Activated naive CD8-positive, alpha-beta T cell treated with anti-CD3 and anti-CD28 coated beads, Interleukin-2, amount 50 U/mL, for 16 hours (primary cell): ENCODE data around the gene SYT4.
"Not testable (repeated sequence)": the region's sequence is repeated elsewhere in the genome, so short reads cannot be mapped to it uniquely, and the experiment has no call there.

Source experiments
- DNase-seq: peaks from one replicate; pipeline ENCODE4 v3.0.0-alpha.2; 2020; ENCODE audit warnings: low read depth, low spot score

SYT4 gene

DNA sequence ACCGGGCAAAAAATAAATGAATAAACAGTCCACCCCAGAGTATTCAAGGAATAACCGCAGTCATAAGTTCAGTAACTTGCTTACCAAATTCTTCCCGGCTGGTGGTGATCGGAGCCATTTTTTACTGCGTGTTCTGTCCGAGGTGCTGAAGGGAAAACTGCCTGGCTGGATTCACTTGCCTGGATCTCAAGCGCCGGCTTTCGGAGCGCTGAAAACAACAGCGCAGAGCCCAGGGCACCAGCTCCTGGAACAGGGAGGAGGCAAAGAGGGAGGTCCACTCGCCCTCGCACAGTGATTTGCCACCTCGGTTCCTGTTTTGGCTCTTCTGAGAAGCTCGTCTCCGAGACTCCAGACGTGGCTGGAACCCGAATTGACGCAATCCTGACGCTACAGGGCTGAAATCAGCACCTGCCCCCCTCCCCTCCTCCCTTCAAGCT is at the start of gene SYT4:
Gene SYT4, minus strand, starts transcription at position 327 of the 437 bp plus-strand sequence. Its CDS starts 209 bp downstream, at position 118.
- no peak for DNase-seq

GRCh38 chr18:43322132-43322531 is 44.8 kb upstream of the SYT4 start:
- DNase-seq, result no peak

GRCh38 chr18:43314941-43315340 is 37.7 kb upstream of the SYT4 start:
- DNase-seq, result no peak

DNA sequence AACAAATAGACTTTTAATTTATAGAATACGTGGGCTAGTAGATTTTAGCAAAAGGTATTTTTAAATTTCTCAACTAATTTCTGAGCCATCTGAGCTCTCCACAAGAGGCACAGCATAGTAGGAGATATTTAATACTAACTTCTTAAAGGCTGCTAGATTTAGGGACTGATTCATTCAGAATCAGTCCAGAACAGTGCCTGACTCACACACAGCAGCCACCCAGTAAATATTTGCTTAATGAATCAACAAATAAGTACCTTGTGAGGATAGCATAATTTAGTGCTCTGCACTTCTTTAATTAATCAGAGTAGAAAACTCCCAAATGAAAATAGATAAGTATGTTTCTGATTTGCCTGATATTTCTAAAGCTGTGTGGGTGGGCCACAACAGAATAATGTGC is 35.6 kb upstream of the SYT4 start:
- no peak for DNase-seq

GRCh38 chr18:43310239-43310638 is 32.9 kb upstream of the SYT4 start:
- DNase-seq, result no peak

GRCh38 chr18:43303376-43303775 is 26.1 kb upstream of the SYT4 start:
- no peak for DNase-seq

DNA sequence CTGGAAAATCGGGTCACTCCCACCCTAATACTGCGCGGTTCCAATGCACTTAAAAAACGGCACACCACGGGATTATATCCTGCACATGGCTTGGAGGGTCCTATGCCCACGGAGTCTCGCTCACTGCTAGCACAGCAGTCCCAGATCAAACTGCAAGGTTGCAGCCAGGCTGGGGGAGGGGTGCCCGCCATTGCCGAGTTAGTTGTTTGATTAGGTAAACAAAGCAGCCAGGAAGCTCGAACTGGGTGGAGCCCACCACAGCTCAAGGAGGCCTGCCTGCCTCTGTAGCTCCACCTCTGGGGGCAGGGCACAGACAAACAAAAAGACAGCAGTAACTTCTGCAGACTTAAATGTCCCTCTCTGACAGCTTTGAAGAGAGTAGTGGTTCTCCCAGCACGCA is 8.9 kb upstream of the SYT4 start:
- not testable (repeated sequence) for DNase-seq

DNA sequence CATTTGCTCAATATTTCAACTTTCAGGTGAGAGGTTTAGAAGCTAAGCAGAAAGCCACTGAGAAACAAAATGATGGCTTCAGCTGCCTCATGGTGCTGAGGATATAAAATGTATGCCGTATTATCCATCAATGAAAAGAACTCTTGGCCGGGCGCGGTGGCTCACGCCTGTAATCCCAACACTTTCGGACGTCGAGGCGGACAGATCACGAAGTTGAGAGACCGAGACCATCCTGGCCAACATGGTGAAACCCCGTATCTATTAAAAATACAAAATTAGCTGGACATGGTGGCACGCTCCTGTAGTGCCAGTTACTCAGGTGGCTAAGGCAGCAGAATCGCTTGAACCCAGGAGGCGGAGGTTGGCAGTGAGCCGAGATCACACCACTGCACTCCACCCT is 6.0 kb upstream of the SYT4 start:
- no peak for DNase-seq

DNA sequence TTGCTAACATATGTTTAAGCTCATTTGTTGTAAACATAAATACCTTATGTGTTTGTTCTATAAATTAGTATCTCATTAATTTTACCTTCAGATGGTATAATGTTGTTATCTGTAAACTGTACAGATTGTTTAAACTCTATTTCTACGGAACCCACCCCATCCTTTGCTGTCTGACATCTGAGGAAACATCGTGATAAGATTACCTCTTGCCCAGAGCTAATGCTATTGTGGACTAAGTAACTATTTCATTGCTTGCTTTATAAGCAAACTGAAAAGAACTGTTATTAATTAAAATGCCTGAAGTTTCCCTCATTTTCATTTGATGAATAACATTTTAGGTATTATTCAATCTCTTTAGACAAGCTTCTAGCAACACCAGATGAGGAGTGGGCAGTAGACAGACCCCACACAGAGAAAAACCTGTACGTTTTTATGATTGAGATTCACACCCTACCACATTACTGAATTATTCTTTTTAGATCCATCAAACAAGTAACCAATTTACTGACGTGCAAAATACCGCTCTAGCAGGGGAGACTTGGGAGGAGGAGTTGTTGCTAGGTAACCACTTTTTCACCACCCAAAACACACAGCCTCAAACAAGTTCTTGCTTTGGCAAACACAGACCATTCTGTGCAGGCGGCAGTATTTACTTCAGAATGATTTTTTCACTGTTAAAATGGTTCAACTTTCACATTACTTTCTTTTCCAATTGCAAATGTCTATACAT is 1.9 kb upstream of the SYT4 start:
- DNase-seq, result no peak

- no peak for DNase-seq
Observed at GRCh38 chr18:43278355-43278754, 1.1 kb upstream of the SYT4 start.

- no peak for DNase-seq
Observed at GRCh38 chr18:43276491-43276890, 799 bp downstream of the SYT4 start.

DNA sequence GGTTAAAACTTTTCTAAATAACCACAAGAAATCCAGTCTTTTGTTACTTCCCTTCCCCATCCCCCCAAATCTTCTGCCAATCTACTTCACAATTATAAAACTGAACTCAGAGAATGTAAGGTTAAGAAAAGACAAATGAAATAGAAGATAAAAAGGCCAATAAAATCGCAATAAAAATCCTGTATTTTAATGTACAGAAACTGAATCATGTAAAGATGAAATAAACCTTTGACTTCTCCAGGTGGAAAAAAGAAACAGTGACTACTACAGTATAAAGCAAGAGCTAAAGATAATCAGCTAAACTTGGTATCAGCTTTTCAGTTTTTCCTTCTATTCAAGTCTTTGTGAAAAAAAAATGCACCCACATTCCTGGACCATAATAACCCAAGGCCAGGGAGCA is 1.7 kb downstream of the SYT4 start:
- DNase-seq, result no peak

- DNase-seq, result no peak
Observed at GRCh38 chr18:43274526-43274925, 2.8 kb downstream of the SYT4 start.

- DNase-seq, result no peak
Observed at GRCh38 chr18:43271593-43272432, 5.5 kb downstream of the SYT4 start.

GRCh38 chr18:43267818-43268217 is 9.5 kb downstream of the SYT4 start:
- DNase-seq, result no peak

- DNase-seq, result no peak
Observed at GRCh38 chr18:43265465-43265864, 11.8 kb downstream of the SYT4 start.

DNA sequence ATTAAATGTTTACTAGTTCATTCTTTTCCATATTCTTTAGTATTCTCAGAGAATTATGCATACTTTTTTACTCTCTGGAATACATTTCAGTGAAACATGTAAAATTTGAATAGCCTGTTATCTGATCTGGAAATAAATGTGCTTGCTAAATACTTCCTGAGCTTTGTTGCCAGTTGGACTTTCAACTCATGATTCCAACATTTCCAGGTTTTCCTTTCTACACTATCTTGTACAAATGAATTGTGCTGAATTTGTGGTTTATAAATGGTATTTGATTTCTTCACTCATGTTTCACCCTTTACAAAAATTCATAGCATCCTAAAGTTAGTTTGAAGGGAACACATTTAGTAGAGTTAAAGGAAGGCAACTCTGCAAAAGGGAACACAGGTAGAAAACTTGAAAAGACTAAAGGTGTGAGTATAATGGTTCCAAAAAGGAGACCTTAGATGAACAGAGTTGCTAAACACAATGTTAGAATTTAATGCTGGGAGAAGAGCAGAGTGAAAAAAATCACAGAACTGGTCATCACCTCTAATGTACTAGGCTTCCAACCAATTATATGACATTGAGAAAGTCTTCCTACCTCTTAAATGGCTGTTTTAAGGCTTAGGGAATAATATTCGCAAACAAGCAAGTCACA is 28.6 kb downstream of the SYT4 start:
- DNase-seq, result no peak

GRCh38 chr18:43247944-43248343 is 29.3 kb downstream of the SYT4 start:
- no peak for DNase-seq

- DNase-seq, result no peak
Observed at GRCh38 chr18:43238429-43238828, 38.9 kb downstream of the SYT4 start.

- DNase-seq, result no peak
Observed at GRCh38 chr18:43236921-43237320, 40.4 kb downstream of the SYT4 start.

DNA sequence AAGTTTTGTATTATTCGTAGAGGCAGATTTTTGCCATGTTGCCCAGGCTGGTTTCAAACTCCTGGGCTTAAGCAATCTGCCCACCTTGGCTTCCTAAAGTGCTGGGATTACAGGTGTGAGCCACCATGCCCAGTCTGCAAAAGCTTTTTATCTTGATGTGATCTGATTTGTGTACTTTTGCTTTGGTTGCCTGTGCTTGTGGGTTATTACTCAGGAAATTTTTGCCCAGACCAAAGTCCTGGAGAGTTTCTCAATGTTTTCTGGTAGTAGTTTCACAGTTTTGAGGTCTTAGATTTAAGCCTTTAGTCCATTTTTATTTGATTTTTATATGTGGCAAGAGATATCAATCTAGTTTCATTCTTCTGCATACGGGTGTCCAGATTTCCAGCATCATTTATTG is 42.4 kb downstream of the SYT4 start:
- DNase-seq, result no peak

- no peak for DNase-seq
Observed at GRCh38 chr18:43222501-43222900, 54.8 kb downstream of the SYT4 start.
